OCI-M1 (cell line): ENCODE results near the gene TEPSIN.

Source experiments
- DNase-seq: peaks from one replicate; lab custom pipeline; 2025; lab: John Stamatoyannopoulos, UW

TEPSIN gene

DNA sequence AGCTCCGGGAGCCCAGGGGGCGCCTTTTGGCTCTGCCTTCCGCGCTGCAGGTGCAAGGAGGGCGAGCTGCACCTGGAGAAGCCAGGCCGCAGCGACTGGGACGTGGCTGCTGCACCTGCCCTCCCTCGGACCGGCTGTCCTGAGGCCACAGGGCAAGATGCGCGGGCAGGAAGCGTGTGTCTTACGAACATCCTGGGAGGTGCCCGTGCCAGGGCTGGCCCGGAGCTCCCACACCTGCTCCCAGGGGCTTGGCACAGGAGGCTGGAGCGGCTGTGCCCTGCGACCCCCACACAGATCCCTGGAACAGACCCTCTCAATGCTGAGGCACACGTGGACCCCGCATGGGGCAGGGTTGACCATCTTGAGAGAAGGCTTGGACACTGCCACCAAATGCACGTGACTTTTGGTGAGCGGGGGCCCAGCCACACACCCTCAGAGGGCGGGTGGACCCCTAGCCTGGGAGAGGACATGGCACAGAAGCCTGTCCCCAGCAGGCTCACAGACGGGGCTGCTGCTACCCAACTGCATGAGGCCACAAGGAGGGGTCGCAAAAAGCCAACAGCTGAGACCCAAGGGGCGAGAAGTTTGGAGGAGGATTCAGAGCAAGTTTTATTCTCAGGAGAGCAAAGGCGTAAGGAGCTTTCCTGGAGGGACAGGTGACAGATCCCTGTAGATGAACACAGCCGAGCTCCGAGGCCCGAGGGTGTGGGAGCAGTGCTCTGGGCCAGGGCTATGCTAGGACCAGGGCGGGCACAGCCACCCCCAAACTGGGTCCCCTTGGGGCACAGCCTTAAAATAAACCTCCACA is 11.6 kb upstream of the TEPSIN start:
- no peak for DNase-seq

DNA sequence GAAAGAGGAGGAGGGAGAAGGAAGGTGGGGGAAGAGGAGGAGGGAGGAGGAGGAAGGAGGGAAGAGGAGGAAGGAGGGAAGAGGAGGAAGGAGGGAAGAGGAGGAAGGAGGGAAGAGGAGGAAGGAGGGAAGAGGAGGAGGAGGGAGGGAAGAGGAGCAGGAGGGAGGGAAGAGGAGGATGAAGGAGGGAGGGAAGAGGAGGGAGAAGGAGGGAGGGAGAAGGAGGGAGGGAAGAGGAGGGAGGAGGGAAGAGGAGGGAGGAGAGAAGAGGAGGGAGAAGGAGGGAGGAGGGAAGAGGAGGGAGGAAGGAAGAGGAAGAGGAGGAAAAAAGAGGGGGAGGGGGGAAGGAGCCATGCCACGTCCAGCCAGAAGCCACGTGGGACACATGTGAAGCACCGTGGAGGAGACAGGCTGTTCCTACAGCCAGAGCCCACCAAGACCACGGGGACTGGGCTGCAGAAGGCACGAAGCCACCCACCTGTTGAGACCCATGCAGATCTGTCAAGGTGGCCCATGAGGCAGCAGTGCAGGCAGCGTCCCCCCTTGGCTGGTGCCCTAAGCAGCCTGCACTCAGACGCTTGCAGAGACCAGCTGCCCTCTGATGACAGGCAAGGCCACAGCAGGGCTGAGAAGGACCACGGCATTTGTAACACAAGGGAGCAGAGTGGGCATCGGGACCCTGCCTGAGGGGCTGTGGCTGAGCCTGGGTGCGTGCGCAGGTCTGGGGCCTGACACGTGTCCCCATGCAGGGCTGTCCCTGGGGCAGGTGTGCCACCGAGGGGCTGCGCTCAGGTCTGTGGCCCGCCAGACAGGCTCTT is 10.6 kb upstream of the TEPSIN start:
- no peak for DNase-seq

GRCh38 chr17:81248649-81249048 is 9.8 kb upstream of the TEPSIN start:
- DNase-seq = no peak

GRCh38 chr17:81247339-81247990 is 8.6 kb upstream of the TEPSIN start:
- no peak for DNase-seq

GRCh38 chr17:81246679-81247338 is 8.0 kb upstream of the TEPSIN start:
- no peak for DNase-seq

DNA sequence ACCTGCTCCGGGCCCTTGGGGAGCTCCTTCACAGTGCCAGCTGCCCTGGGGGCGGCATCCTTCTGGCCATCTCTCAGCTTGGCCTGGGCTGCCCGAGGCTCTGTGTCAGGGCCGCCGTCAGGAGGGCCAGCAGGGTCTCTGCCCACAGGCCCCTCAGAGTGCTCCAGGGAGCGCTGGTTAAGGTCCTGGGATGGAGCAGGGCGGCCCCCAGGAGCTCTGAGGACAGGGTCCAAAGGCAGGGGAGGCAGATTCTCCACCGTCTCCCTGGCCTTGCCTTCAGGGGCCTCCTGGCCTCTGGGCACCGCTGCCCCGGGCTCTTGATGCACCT is 7.5 kb upstream of the TEPSIN start:
- DNase-seq = no peak

DNA sequence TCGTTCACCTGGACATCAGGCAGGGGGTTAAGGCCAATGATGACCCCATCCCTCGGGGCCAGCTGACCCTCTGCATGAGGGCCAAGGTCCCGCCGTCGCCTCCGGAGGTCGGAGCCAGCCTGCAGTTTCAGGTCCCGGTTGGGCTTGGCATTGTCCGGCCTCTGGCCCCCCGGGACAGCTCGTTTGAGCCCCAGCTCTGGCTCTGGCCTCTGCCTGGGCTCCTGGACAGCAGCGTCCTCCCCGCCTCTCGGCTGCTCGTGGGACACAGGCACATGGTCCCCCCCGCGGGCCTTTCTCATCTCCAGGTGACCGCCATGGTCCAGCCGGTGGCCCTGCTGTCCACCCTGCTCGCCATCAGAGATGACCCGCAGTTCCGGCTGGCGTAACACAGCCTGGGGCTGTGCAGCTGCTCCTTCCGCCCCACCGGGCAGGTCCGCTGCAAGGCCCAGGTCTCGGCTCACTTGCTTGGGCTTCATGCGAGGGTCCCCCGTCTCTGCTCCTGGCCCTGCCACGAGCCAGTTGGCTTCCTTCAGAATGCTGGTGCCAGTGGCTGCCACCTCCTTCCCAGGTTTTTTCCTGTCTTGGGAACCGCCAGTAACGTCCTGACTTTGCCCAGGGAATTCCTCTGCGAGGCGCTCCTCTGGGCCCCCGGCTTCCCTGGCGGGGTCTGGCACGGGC is 6.9 kb upstream of the TEPSIN start:
- DNase-seq = no peak

DNA sequence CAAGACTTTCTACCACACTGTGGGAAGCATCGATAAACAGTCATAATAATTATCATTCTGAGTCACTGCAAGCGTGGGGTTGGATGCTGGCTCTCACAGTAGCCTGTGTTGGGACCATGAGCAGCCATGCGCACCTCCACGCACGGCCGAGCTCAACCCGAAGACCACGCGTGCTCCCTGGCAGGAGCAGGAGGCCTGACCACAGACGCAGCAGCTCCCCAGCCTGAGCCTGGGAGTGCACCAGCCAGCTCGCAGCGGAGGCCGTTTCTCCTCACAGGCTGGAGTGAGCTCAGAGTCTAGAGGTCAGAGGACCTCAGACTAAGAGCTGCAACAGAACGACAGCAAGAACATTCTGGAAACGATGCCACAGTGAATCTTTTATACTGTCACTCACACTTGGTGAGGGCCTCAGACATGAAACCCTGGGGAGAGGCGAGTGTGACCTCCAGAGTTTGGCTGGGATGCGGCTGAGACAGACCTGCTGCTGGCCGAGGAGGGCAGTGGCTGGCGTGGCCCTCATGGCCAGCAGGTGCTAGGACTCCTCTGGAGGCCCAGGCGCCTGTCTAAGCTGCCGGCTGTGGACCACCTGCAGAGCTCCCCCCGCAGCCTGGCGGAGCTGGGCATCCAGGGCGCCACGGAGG is 6.3 kb upstream of the TEPSIN start:
- DNase-seq = no peak

DNA sequence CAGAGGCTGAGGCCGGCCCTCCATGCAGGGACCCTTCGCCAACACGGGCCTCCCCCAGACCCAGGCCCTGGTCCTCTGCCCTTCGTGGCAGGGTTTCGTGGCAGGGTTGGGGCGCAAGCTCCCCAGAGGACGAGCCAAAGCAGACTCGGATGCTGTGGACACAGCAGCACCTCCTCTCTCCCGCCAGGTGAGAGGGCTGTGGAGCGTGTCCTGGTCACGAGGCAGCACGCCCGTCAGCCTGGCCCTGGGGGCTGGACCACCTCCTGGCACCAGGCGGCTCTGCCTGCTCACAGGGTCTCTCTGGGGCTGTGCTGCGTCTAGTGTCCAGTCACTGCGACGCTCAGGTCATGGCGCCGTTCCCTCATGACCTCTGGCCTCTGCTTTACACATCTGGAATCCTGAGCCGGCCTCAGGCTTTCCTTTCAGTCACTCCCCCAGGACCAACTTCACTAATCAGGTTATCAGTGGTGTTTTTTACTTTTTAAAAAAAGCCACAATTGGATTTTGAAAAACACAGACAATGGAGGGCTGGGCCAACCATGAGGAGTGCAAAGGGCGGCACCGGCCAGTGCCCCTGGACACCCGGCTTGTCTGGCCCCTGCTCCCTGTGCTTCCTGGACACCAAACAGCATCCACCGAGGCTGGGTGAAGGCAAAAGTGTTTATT is 5.6 kb upstream of the TEPSIN start:
- DNase-seq = no peak

- DNase-seq = no peak
Measured at GRCh38 chr17:81243333-81243664, 4.4 kb upstream of the TEPSIN start.

- no peak for DNase-seq
Measured at GRCh38 chr17:81242421-81243332, 3.8 kb upstream of the TEPSIN start.

DNA sequence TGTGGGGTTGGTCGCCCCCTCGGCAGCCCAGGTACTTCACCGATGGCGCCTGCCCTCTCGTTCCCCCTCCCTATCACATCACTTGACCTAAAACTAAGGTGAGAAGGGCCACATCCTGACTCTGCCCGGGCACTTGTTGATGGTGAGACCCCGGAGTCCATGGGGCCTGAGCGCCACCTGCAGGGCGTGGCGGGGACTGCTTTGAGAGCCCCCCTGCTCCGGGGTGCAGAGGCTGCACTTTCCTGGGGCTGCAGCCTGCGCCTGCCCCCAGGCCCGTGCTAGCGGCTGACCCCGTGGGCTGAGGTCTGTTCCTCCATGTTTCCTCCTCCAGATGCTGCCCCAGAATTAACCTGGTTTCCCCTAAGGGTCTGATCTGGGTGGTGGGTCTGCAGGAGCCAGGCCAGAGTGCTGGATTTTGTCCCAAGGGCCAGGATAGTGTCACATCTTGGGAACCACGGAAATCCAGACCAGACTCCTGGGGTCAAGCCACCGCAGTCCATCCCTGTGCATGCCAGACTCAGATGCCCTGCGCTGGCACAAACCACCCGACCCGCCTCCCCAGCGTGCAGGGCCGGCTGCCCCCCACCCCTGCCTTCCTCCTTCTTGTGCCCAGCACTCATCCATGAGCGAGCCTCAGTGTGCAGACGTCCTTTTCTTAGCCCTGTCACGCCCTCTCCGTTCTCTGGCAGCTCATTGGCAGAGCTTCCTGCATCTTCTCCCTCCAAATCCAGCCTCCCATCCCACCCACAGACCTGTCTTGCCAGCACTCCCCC is 3.0 kb upstream of the TEPSIN start:
- peak; percentile 78 for DNase-seq

DNA sequence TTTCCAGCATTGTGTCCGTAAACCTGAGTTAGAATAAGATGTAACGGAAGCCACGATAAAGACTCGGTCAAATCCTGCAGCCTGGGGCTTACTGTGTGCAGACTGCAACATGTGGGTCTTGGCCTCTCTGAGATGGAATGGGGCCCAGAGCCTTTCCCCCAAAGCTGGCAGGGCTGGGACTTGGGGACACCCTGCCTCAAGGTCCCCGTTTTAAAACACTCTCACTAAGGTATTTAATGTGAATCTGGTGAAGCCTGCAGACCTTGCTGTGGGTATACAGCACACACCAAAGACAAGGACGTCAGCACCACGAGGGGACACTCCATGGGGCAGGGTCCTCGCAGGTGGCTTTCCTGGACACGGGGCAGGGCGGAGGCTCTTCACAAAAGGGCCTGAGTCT is 2.3 kb upstream of the TEPSIN start:
- no peak for DNase-seq

DNA sequence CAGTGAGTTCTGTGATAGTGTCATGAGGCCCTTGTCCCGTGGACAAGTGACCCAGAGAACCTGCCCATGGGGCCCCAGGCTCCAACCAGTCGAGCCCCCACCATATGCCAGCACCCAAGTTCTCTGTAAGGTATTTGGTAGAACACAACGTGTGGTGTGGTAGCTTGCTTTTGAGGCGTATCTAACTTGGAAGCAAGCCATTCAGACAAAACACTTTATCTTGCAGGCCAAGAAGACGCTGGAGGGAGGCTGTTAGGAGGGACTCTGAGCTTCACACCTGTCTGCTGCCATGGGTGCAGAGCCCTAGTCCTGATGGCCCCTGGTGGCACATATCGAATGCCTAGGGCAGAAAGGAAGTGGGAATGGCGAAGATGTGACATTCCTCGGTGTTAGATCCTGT is 1.9 kb upstream of the TEPSIN start:
- DNase-seq = no peak

DNA sequence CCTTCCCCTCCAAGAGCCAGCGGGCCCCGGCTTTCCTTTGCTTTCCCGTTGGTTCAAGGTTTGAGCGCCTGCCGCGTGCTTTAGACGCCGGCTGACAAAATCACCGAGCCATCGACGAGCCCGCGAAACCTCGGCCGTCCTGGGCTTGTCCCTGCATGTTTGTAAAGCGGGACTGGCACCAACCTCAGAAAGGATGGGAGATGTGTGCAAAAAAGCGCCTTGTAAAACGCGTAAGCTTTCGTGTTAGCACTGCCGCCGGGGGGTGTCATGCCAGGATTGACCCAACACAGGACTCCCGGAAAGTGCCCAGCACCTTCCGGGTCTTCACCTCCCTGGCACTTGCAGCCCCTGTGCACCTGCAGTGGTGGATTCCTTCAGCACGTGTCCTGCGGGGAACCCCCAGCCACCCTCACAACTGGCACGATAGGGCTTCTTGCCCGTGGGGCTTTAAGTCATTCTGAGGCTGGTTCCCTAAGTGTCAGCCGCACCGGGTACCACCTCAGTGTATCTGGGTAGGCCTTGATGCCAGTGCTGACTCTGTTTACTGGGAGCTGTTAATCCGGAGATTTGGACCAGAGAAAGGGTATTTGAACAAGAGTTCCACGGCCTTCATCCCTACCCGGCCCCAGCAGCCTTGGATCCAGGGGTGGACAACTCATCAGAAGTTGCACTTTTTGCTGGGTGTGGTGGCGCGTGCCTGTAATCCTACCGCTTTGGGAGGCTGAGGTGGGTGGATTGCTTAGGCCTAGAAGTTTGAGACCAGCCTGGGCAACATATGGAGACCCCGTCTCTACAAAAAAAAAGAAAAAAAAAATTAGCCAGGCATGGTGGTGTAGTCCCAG is 1.1 kb upstream of the TEPSIN start:
- DNase-seq = peak; percentile 44

- no peak for DNase-seq
Measured at GRCh38 chr17:81238490-81238814, 403 bp downstream of the TEPSIN start.

DNA sequence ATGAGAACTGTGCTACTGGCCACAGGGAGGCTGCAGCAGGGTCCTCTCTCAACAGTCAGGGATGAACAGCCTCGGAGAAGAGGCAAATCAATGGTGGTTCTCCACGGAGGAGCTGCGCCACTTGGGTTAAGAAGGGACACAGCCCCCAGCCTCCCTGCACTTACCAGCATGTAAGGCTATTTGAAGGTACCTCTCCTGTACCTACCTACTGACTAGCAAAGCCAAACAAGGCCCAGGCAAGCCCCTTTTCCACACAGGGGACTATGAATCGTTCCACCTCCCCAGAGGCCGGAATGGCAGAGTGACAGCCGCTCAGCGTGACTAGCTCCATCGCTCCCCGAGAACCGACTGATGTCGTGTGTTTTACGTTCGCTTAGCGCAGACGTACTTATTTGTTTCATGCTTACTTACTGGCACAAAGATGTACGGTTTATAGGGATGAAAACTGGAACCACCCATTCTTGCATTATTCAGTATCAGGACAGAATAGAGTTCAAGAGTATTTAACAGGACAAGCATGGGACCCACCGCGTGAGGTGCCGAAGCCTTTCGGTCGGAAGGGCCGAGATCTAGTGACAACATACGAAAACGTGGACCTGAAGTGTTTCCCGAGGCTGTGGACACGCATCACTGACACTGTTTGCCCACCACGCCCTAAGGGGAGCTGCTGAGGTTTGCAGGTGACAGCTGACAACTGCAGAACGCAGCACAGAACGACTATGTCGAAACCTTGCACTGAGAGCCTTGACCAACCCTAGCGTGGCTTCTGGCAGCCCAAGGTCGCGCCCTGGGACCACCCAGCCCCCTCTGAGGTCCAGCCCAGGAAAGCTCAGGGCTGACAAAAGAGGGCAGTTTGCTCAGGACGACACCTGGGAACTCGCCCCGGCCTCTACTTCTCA is 1.0 kb downstream of the TEPSIN start:
- DNase-seq = no peak
